GM21737 (cell line): Measurements from ENCODE around the gene PHKB.

ENCODE experiments used
- ATAC-seq: cut with Tn5 transposase; IDR thresholded peaks from one replicate; pipeline ENCODE4 v1.9.1; 2021; ENCODE audit warnings: mild to moderate bottlenecking, moderate library complexity; ENCODE audit not compliant: unreplicated experiment

PHKB gene

DNA sequence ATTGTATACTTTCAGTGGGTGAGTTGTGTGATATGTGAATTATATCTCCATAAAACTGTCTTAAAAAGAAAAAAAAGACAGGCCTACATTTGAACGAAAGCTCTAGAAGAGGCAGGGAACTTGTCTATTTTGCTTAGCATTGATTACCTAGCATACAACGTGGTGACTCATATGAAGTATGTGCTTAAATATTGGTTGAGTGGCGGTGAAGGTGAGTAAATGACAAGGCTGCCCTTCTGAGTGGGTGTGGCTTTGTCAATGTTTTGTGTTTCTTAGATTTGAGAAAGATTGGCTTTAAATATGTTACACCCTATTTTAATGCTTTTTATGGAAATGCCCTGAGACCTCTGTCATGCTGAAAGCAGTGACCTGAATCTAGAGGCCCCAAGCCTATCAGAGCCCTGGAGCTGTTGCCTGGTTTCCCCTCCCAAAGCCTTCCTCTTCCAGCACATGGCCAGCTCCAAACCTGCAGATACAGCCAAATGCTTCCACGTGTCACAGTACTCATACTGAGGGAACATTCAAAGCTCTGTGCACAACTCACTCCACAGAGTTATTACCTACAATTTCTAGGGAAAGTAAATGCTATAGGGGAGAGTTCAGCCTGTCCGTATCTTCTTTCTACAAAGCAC is 260.0 kb downstream of the PHKB start:
- ATAC-seq, result no peak

DNA sequence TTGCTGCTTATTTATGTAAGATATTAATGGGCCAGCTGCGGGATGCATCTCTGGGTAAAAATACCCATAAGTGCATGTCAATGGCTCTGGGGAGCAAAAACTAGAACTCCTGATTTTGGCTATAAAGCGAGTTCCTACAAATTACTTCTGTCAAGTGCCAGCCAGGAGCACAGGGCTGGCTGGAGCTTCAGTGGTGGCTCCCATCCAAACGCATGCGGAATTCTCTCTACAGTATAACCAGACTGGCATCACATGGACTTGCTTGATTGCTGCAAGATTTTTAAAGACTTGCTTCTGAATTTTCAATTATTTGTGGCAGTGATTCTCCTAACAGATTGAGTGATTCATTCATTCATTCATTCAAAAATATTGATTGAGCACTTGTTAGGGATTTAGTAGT is 260.9 kb downstream of the PHKB start:
- no peak for ATAC-seq

DNA sequence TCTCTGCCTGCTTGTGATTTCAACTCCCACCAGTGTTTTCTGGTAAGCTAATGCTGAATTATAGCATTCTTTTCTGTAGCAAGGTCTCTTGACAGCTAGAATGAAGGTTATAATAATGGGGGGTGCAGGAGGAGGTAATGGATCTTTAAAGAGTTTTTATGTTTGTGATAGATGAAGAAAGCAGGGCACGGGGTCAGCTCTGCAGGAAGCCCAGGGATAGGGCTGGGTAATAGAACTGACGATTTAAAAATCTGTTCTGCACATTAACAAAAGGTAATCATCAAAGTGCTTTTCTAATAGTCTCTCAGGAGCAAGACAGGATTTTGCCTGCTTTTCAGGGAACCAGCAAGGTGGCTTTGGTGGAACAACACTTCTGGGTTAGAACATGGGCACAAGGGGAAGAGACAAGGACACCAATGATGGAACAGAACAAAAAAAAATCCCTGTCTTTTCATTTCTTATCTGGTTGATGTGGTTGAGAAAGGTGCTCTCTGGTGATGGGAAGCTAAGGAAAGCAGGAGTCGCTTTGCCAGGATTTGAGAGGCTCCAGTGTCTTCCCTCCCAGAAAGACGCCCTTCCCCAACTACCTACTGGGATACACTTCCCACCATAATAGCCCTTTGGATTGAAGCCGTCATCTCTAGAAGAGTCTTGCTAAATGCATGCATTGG is 263.1 kb downstream of the PHKB start:
- ATAC-seq, result no peak

DNA sequence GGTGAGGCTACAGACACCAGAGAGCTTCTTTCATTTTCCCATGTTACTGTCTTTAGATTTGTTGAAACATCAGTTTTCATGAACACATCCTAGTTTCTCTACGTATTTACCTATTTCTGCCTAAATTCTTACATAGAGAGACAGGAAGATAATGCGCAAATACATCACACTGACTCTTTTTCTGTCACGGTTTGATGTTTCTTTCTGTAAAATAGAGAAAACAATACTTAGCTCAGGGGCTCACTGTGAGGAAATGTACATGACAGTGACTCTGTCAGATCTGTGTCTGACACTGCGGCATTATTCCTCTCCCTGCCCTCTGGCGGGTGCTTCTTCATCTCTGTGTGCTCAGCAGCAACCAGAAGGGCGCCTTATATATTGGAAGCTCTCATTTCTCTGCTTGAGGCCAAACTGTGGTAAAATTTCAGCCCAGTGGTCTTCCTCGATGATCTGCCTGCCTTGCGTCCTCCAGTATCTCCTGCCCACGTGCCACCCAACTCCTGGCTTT is 264.1 kb downstream of the PHKB start:
- no peak for ATAC-seq

DNA sequence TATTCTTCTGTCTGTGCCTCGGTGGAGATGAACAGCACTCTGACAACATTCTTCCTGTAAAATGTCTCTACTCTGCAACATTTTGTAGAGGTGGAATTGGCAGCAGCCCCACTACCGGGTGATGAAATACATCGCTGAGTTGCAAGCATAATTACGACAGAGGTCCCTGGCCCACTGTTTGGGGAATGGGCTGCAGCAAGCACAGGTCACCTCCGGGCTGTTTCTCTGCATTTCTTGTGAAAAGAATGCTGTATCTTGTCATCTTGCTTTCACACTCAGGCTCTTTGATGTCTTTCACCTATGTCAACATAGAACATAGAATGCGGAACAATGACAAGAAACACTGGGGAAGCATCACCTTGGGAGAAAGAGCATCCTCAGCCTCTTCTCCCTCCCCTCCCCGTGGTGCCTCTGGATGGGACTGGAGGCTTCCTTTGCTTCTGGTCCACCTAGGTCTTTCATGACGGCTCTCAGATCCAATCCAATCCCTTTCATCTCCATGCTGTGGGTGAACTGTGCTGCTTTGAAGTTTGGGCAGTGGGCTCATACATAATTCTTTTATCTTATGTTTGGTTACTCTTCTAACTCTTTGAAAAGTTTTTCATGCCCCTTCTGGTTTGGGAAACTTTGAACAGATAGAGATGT is 265.0 kb downstream of the PHKB start:
- no peak for ATAC-seq

DNA sequence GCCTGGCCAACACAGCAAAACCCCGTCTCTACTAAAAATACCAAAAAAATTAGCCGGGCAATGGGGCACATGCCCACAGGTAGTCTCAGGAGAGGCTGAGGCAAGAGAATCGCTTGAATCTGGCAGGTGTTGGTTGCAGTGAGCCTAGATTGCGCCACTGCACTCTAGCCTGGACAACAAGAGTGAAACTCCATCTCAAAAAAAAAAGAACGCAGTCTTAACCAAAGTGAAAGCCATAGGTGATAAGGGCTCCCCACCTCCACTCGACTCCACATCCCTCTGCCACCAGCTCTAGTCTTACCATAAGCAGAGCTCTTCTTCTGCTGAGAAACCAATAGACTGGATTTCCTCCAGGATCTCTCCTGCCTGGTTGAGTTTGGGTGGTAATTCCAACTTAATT is 266.0 kb downstream of the PHKB start:
- ATAC-seq, result no peak

DNA sequence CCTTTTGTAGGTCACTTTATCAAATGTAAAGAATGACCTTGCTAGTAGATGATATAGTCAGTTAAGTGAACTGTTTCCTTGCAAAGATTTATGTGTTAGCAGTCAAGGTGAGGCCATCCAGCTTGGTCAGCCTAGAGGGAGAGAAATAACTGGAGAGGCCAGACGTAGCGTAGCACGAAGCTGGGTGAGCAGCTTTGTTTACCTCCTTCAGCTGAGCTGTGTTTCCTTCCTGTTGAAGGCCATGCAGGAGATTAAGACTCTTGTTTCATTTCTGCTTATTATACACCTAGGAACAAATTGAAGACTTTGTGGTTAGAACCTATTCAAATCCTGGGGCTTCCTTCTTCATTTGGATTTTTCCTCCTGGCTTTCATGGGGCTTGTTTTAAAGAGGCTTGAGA is 267.1 kb downstream of the PHKB start:
- ATAC-seq, result no peak

DNA sequence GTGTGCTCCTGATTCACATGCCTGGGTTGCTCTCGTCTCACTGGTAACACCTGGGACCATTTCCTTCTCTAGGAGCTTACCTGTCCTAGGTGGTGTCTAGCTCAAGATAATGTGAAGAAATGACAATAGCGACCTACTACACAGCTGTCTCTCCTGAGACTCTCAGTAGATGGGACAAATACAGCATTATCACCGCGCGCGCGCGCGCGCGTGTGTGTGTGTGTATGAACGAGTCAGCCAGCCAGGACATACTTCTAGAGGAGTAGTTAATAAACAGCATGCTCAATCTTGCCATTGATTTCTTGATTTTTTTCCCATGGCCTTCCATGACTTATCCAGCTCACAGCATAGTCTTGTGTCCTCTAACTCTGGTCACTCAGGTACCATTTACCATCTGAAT is 268.6 kb downstream of the PHKB start:
- ATAC-seq, result no peak

DNA sequence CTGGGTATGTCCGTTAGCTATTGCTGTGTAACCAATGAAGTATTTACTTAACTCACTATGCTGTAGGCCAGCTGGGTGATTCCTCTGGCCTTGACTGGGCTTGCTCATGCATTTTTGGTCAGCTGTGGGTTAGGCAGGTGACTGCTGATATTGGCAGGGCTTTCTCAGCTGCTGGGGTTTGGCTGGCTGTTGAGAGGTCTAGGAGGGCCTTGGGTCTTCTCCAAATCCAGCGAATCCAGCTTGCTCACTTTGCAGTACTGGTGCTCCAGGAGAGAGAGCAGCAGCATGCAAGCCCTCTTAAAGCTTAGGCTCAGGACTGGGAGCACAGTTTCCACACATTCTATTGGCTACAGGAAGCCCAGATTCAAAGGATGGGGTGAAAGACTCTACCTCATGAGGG is 270.1 kb downstream of the PHKB start:
- ATAC-seq, result no peak

DNA sequence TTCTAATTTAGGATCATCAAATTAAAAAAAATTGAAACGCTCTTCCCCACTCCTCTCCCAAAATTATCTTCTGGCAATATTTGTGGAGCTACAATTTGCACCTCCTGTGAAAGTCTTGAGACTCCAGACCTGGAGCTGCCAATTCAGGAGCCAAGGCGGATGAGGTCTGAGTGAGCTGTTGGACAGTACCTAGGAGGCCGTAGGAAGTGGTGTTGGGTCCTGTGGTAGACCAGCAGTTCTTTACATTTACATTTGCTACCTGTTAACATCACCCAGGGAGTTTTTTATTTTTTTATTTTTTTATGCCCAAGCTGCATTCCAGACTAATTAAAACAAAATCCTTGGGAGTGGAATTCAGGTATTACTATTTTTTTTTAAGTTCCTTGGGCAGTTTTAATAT is 271.0 kb downstream of the PHKB start:
- ATAC-seq, result no peak

DNA sequence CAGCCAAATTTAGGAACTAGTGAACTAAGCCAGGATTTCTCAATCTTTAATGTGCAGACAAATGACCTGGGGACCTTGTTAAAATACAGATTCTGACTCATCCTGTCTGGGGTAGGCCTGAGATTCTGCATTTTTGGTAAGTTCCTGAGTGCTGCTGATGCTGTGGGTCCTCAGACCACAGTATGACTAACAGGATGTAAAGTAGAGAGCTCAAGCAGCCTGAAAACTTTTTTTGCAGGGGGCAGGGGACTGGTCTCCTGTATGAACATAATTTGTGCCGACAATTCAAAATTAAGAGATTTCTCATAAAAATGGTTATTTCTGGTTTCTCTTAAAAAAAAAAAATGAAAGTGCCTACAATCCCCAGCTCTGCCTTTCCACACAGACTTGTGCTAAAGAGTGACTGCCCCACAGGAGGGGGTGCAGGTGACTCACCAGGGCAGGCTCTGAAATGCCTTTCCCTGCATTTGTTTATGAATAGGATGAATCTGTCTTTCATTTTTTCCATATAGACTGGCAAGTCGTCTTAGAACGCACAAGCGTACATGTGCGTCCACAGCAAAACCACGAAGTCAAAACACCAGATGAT is 271.5 kb downstream of the PHKB start:
- ATAC-seq, result no peak

DNA sequence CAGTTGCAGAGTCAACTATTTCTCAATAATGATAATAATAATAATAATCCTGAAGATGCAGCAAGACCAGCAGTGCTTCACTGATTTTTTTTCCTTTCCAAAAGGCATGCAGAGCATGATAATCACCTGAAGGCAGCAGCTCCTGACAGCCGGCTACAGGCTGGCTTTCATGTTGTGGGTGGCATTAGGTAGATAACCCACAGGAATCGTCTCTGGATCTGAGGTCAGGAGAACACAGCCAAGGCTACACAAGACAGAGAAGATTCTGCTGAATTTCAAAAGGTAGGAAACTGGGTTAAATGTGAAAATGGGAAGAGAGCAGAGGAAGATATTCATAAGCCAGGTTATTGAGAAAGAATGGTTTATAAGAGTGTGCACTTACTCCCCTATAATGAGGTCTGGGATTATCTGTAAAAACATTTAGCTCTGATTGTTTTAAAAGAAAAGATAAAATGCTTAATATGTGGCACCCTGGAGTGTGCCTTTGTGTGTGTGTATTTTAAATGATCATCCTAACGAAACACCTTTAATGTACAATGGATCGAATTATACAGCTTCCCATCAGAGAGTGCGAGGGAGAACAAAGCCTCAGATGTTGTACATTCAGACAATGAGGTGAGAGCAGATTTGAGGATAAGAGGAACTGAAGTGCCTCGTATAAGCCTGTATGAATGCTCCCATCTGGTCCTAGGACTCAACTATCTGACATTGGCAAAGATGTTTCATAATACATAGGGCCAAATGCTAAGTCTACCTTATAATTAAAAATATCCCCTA is 273.1 kb downstream of the PHKB start:
- ATAC-seq, result no peak

DNA sequence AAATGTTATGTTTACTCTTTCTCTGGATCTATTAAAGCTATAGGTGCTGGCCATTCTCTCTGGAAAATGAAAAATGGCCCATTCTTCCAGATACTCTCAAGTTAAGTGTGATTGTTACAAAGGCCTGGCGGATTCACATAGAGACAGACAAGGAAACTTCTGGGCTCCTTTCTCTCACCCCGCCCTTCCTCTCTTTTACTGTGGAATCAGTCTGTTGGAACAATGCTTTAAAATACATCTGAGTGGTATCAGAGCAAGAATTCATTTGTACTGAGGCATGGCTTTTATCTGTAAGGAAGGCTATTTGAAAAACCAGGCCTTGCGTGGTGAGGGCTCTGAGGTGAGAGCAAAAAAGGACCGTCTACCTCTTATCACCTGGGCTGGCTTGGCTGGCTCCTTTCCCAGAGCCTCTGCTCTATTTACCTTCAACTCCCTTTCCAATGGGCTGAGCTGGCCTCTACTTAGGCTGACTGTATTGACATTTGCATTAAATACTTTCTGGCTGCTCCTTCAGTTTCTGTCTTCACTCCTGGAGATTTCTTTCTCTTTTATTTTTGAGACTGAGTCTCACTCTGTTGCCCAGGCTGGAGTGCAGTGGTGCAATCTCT is 274.0 kb downstream of the PHKB start:
- ATAC-seq, result no peak

DNA sequence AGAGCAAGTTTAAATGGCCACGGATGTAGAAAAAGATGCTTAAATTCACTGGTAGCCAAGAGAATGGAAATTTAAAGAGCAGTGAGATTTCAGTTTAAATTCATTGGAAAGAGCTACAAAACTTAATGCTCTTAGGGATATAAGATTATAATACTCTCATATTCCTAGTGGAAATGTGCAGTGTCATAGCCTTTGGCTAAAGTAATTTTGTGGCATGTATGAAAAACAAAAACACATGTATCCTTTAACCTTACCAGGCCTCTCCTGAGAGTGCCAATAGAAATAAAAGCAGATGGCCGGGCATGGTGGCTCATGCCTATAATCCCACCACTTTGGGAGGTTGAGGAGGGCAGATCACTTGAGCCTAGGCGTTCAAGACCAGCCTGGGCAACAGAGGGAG is 289.2 kb downstream of the PHKB start:
- no peak for ATAC-seq
